EH (cell line): ENCODE data around the gene PTP4A2.

ENCODE experiments used
- DNase-seq: peaks from one replicate; pipeline ENCODE4 v3.0.0-alpha.2; 2015; ENCODE audit warnings: low read depth

Gene PTP4A2

GRCh38 chr1:31859044-31859443, 79.1 kb downstream of the PTP4A2 start:
- no peak for DNase-seq

DNA sequence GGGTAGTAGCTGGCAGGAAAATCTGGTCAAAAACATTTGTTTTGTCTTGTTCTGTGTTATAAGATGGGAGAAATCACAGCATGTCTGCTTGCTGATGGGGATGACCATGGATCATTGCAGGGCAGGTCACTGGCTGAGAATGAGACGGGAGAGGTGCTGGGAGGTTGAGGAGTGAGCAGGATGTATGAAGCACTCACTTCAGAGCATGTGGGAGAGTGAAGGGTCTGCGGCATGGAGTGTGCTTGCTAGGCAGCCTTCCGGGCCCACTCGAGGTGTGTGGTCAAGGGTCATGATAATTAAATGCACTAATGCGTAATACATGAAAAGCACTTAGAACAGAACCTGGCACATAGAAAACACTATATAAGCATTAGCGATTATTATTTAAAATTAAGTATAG, 80.3 kb downstream of the PTP4A2 start:
- no peak for DNase-seq
